GM21529 (cell line): ENCODE measurements around the gene TRIM44.
"Not testable (repeated sequence)": the region's sequence is repeated elsewhere in the genome, so short reads cannot be mapped to it uniquely, and the experiment has no call there.

Source experiments
- ATAC-seq: cut with Tn5 transposase; IDR thresholded peaks from one replicate; pipeline ENCODE4 v1.9.1; 2021; ENCODE audit not compliant: unreplicated experiment

The TRIM44 gene

GRCh38 chr11:35750315-35750714, 87.7 kb downstream of the TRIM44 start:
- no peak for ATAC-seq

- ATAC-seq: no peak
Measured at GRCh38 chr11:35750981-35751663, 88.5 kb downstream of the TRIM44 start.

GRCh38 chr11:35751664-35752061, 89.1 kb downstream of the TRIM44 start:
- no peak for ATAC-seq

DNA sequence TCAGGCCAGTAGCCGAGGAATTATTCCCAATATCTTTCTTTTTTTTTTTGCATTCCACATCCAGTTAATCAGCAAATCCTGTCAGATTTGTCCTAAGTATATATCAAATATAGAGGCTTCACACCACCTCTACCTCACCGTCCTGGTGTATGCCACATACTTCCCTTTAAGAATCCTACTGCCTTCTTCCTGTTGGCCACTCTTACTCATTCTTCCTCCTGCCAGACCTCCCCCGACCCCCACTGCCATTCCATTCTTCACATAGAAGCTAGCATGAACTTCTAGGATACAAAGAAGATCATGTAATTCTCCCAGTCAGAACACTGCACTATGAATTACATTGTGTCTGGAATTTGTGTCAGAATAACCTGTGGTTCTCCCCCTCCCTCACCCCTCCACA, 89.5 kb downstream of the TRIM44 start:
- no peak for ATAC-seq

- not testable (repeated sequence) for ATAC-seq
Measured at GRCh38 chr11:35753573-35753972, 91.0 kb downstream of the TRIM44 start.

DNA sequence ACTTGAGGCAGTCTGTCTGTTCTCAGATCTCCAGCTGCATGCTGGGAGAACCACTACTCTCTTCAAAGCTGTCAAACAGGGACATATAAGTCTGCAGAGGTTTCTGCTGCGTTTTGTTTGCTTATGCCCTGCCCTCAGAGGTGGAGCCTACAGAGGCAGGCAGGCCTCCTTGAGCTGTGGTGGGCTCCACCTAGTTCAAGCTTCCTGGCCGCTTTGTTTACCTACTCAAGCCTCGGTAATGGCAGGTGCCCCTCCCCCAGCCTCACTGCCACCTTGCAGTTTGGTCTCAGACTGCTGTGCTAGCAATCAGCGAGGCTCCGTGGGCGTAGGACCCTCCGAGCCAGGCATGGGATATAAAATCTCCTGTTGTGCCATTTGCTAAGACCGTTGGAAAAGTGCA, 97.4 kb downstream of the TRIM44 start:
- not testable (repeated sequence) for ATAC-seq

DNA sequence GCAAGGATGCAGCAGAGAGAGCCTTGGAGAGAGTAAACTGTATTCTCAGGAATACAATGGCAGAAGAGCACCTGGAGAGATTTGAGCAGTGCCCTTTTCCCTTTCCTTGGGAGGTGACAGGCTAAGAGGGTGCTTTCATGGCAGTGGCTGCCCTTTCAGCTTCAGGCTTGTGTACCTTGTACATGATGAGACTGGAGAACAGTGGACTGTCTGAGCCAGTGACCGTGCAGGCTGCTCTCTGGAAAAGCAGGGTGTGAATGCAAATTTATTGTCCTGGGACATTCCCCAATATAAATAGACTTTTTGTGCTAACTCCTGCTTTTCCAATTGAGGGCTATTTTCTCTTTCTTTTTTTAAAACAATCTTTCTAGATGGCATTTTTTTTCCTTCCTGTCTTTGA, 99.3 kb downstream of the TRIM44 start:
- no peak for ATAC-seq

- ATAC-seq: no peak
Measured at GRCh38 chr11:35763301-35763700, 100.7 kb downstream of the TRIM44 start.

DNA sequence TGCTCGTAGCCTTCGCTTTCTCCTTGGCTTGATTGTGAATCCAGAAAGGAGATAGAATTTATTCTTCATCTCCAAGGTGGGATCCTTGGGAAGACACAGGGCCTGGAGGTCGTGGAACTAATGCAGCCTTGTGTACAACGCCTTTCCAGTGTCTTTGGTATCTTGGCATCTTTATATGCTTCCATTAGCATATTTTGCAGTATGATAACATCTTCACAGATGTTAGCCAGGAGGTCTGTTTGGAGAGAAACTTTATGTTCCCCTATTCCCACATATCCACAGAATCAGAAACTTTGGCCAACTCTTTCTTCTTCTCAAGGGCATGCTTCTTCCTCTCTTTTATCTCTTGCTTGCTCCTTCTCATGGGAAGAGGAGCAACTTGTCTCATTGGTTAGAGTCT, 101.2 kb downstream of the TRIM44 start:
- ATAC-seq: no peak

GRCh38 chr11:35764417-35764816, 101.8 kb downstream of the TRIM44 start:
- no peak for ATAC-seq

DNA sequence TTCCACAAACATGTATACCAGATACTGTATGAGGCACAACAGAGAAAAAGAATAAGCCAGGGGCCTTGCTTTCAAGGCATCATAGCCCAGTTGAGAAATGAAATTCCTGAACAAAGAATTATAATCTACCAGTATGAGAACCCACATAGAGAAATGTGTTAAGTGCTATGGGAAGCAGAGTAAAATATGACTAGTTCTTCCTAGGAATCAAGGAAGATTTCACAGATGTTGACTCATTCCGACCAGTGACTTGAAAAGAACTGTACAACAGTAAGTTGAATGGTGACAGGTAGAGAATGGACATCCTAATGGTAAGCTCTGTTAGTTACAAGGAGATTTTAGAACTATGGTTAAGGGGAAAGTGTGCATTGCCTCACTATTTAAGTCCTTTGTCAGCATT, 102.6 kb downstream of the TRIM44 start:
- no peak for ATAC-seq

GRCh38 chr11:35766651-35767050, 104.1 kb downstream of the TRIM44 start:
- no peak for ATAC-seq

DNA sequence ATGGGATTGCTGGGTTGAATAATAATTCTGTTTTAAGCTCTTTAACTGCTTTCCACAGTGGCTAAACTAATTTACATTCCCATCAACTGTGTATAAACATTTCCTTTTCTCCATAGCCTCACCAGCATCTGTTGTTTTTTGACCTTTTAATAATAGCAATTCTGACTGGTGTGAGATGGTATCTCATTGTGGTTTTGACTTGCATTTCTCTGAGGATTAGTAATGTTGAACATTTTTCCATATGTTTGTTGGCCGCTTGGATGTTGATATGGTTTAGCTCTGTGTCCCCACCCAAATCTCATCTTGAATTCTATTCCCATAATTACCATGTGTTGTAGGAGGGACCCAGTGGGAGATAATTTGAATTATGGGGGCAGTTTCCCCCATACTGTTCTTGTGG, 107.8 kb downstream of the TRIM44 start:
- ATAC-seq: not testable (repeated sequence)

DNA sequence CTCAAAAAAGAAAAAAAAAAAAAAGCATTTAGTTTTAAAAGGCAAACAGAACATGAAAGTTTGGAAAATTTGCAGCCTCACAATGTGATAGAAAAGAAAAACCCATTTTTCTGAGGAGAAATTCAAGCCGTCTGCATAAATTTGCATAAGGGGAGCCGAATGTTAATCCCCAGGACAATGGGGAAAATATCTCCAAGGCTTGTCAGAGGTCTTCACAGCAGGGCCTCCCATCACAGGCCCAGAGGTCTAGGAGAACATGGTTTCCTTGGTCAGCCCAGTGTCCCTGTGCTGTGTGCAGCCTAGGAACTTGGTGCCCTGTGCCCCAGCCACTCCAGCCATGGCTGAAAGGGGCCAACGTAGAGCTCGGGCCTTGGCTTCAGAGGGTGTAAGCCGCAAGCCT, 109.1 kb downstream of the TRIM44 start:
- no peak for ATAC-seq

DNA sequence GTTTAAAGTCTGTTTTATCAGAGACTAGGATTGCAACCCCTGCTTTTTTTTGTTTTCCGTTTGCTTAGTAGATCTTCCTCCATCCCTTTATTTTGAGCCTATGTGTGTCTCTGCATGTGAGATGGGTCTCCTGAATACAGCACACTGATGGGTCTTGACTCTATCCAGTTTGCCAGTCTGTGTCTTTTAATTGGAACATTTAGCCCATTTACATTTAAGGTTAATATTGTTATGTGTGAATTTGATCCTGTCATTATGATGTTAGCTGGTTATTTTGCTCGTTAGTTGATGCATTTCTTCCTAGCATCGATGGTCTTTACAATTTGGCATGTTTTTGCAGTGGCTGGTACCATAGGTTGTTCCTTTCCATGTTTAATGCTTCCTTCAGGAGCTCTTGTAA, 114.7 kb downstream of the TRIM44 start:
- not testable (repeated sequence) for ATAC-seq

DNA sequence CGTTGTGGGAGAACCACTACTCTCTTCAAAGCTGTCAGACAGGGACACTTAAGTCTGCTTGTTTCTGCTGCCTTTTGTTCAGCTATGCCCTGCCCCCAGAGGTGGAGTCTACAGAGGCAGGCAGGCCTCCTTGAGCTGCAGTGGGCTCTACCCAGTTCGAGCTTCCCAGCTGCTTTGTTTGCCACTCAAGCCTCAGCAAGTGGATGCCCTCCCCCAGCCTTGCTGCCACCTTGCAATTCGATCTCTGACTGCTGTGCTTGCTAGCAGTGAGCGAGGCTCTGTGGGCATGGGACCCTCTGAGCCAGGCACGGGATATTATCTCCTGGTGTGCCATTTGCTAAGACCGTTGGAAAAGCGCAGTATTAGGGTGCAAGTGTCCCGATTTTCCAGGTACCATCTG, 116.4 kb downstream of the TRIM44 start:
- ATAC-seq: not testable (repeated sequence)

- no peak for ATAC-seq
Measured at GRCh38 chr11:35779409-35779808, 116.8 kb downstream of the TRIM44 start.

DNA sequence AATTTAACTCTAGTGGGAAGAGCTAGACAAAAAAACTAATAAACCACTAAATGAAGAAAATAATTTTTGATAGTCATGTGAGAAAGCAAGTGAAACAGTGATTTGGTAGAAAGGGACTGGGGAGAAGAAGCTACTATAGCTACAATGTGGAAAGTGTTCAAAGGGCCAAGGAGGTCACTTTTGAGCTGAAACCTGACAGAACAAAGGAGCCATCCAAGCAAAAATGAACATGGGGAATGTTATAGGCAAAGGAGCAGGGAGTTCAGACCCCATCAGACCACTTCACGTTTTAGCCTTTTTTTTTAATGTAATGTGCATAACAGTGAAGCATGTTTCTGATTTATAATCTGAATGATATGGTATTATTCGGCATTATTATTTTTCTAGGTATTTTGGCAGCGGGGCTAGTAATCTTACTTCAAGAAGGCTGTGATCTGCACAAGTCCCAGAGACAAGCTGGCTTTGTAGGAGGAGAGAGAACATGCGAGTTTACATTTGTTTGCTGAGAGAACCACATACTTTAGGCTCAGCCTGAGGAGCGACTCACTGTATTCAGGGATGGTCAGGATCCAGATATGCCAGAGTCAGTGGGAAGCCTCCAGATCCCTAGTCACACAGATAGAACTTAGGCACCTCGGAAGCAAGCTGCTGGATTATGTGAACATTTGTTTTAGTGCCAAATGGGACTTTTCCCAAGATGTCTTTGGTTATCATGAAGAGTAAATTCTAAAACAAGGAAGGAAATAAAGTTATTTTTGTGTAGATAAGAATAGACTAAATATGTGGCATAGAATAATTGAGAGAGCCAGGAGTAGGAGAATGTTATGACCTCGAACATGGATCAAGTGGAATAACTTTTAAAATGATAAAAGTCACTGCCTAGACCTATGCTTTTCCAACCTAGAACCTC, 118.6 kb downstream of the TRIM44 start:
- no peak for ATAC-seq

GRCh38 chr11:35781861-35782470, 119.4 kb downstream of the TRIM44 start:
- no peak for ATAC-seq

DNA sequence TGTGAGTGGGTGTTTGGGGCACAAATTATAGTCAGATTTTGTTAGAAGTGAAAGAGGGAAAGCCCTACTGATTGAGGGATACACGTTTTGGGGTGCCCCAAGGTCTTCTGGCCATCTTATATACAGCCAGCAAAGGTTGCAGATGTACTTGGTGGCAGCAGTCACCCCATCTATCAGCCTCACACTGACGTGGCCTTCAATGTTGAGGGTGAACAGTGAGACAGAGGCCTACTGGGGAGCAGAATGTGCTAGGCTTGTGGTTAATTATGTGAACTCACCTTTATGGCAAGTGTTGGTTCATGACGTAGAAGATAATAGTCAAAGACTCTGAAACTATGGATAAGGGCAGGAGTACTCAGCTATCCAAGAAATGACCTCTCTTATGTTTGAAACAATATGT, 121.2 kb downstream of the TRIM44 start:
- ATAC-seq: no peak

DNA sequence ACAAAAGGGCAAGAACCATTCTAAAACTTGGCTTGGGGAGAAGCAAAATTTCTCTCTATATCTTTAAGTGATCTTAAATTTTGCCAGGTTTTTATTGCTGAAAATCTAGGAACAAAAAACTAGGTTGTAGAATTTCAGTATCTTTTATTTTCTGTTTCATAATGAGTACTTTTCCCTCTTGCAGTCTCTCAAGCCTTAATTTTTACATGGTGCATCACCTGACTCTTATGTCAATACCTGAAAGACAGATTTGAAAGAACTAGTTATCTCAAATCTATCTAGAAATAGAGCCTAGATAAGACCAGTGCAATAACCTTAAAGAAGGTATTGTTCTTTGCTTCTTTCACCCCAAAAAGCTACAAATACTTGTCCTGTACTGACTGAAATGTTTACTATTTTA, 122.1 kb downstream of the TRIM44 start:
- ATAC-seq: peak; percentile 59
